ENCODE data around the gene KLF6. TPM values are rescaled to one million over a fixed set of nuclear protein-coding genes. Genes with fewer than 3 reads are reported as not detected.

KLF6 gene
- total RNA-seq, 3 donors from 2014 or later (not counting 1 experiment from before 2014, with no cell fraction given), result 1,044 to 1,768 (median 1,056) TPM

- Histone ChIP-seq H3K27me3 (ENCODE audit: control insufficient read depth, insufficient read depth, low read length) (no peaks in the 10 kb centered on the region), H3K27ac (ENCODE audit: low read length) (peak overlapping the region; percentile 93), H3K9me3 (ENCODE audit: control insufficient read depth, insufficient read depth, low read length) (no peaks in the 10 kb centered on the region), H3K4me3 (ENCODE audit: low read length) (peak overlapping the region; percentile 54), H3K36me3 (ENCODE audit: control insufficient read depth, insufficient read depth, low read length) (peaks cover 12% of the 10 kb centered on the region), H3K4me1 (ENCODE audit: control insufficient read depth, insufficient read depth, low read length) (peaks cover 16% of the 10 kb centered on the region)
- ATAC-seq (peak in 1 of 3 donors; percentile 3), DNase-seq (peak; percentile 54 to 67)
- H3K36me3 Mint-ChIP-seq, result peaks cover 32% of the 10 kb centered on the region
- no peaks in the 10 kb centered on the region for H3K9me3 Mint-ChIP-seq
- H3K4me3 Mint-ChIP-seq, result peak overlapping the region; percentile 99
- intact Hi-C loops (cut with micrococcal nuclease), result loop anchor here (1.0 to 2.0 kb wide), 2 partner anchors 18 to 89 kb away; no protein-coding TSS in a partner anchor
- peak overlapping the region; percentile 100 for H3K27ac Mint-ChIP-seq
- H3K4me1 Mint-ChIP-seq, result peaks cover 44 to 51% of the 10 kb centered on the region in 2 donors
- H3K27me3 Mint-ChIP-seq (ENCODE audit: low read depth in 2 of 2), result peaks cover 0 to 8% of the 10 kb centered on the region in 2 donors
- no peak for TF ChIP-seq CTCF (IDR thresholded peaks at IDR 0.05)
- WGBS (ENCODE audit: insufficient coverage), result under 1% methylated on average over 15 of the region's 18 CpGs
Observed at GRCh38 chr10:3785851-3786271, 852 bp upstream of the KLF6 start.

- H3K36me3 Mint-ChIP-seq, result peaks cover 37% of the 10 kb centered on the region
- H3K27ac ChIP-seq (ENCODE audit: low read length), result peak overlapping the region; percentile 93
- H3K4me1 Mint-ChIP-seq, result peaks cover 49 to 56% of the 10 kb centered on the region in 2 donors
- DNase-seq (peak; percentile 99 to 100), ATAC-seq (peak; percentile 64 to 88 (median 76))
- peak overlapping the region; percentile 99 for H3K4me3 Mint-ChIP-seq
- intact Hi-C loops (cut with micrococcal nuclease), result loop anchor here (1.0 to 2.0 kb wide), 2 partner anchors 19 to 89 kb away; no protein-coding TSS in a partner anchor
- peaks cover 22% of the 10 kb centered on the region for H3K4me1 ChIP-seq (ENCODE audit: control insufficient read depth, insufficient read depth, low read length)
- no peaks in the 10 kb centered on the region for H3K27me3 ChIP-seq (ENCODE audit: control insufficient read depth, insufficient read depth, low read length)
- H3K36me3 ChIP-seq (ENCODE audit: control insufficient read depth, insufficient read depth, low read length), result peaks cover 18% of the 10 kb centered on the region
- WGBS (ENCODE audit: insufficient coverage), result under 1% methylated on average over 74 of the region's 76 CpGs
- H3K27ac Mint-ChIP-seq, result peak overlapping the region; percentile 100
- H3K4me3 ChIP-seq (ENCODE audit: low read length), result peak overlapping the region; percentile 86
- TF ChIP-seq CTCF (IDR thresholded peaks at IDR 0.05), result no peak
- H3K9me3 Mint-ChIP-seq, result no peaks in the 10 kb centered on the region
- no peaks in the 10 kb centered on the region for H3K9me3 ChIP-seq (ENCODE audit: control insufficient read depth, insufficient read depth, low read length)
- peaks cover 0 to 8% of the 10 kb centered on the region in 2 donors for H3K27me3 Mint-ChIP-seq (ENCODE audit: low read depth in 2 of 2)
Observed at GRCh38 chr10:3785251-3785850, 342 bp upstream of the KLF6 start.

GRCh38 chr10:3783682-3784432 lies 1.2 kb downstream of the KLF6 start:
- Mint-ChIP-seq H3K27me3 (ENCODE audit: low read depth in 2 of 2) (peaks cover 0 to 8% of the 10 kb centered on the region in 2 donors), H3K4me1 (peaks cover 64 to 71% of the 10 kb centered on the region in 2 donors), H3K27ac (peak overlapping the region; percentile 100), H3K9me3 (no peaks in the 10 kb centered on the region), H3K4me3 (peak overlapping the region; percentile 99), H3K36me3 (peaks cover 50% of the 10 kb centered on the region)
- peak in 1 of 2 donors; percentile 79 for DNase-seq
- H3K4me1 ChIP-seq (ENCODE audit: control insufficient read depth, insufficient read depth, low read length), result peaks cover 37% of the 10 kb centered on the region
- H3K27me3 ChIP-seq (ENCODE audit: control insufficient read depth, insufficient read depth, low read length), result no peaks in the 10 kb centered on the region
- H3K27ac ChIP-seq (ENCODE audit: low read length), result peak overlapping the region; percentile 87
- intact Hi-C loops (cut with micrococcal nuclease), result loop anchor here (1.0 to 2.0 kb wide), 2 partner anchors 27 to 91 kb away; no protein-coding TSS in a partner anchor
- H3K4me3 ChIP-seq (ENCODE audit: low read length), result peak overlapping the region; percentile 86
- no peak for TF ChIP-seq CTCF (IDR thresholded peaks at IDR 0.05)
- 0% methylated on average over 19 of the region's 22 CpGs for WGBS (ENCODE audit: insufficient coverage)
- no peaks in the 10 kb centered on the region for H3K9me3 ChIP-seq (ENCODE audit: control insufficient read depth, insufficient read depth, low read length)
- H3K36me3 ChIP-seq (ENCODE audit: control insufficient read depth, insufficient read depth, low read length), result peaks cover 32% of the 10 kb centered on the region
- ATAC-seq, result no peak

All from natural killer cell (primary cell).